ENCODE measurements around the gene KIF21B. TPM values are rescaled to one million over a fixed set of nuclear protein-coding genes. Genes with fewer than 3 reads are reported as not detected.

Gene KIF21B
- total and polyA plus RNA-seq, 9 of the 15 experiments (the other 6 are each of a cell fraction or from before 2014, with no cell fraction given): 0.46 to 13.4 (median 5.9) TPM

DNA sequence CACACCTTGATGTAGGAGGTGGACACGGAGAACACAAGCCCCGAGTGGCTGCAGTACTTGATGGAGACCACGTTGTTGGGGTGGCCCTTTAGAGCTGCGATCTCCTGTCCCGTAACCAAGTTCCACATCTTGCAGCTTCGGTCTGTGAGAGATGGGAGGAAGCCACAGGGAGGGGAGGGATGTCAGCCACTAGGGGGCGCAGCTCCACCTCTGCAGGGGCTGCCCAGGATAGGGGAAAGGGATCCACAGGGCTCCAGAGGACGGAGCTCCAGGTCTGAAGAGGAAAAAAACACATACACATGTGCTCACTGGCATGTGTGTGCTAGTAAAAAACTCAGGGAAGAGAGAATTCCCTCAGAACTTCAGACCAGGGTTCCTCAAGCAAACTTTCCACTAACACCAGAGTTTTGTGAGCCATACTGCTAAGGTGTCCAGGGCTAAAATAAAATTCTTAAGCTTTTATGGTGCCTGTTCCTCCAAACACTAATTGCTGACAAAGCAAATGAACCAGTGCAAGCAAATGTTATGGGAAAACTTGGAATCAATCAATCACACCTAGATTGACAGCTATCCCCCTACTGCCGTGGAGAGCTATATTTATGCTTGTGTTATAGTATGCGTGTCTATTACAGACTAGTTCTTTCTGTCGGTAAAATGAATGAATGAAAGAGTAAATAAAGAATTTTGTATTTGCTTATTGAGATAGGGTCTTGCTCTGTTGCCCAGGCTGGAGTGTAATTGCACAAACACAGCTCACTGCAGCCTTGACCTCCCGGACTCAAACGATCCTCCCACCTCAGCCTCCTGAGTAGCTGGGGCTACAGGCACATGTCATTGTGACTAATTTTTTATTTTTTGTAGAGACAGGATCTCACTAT lies 43.7 kb downstream of the KIF21B start (continued):
- TF ChIP-seq HOXB6 (CRISPR knock-in tag; IDR thresholded peaks at IDR 0.05; ENCODE audit: borderline replicate concordance) (no peak), CBX1 (IDR thresholded peaks at IDR 0.05; ENCODE audit: low read depth) (peak; percentile 73; the same call in 1 of the 2 replicates), CC2D1A (IDR thresholded peaks at IDR 0.05) (peak; percentile 49; the same call in 1 of the 2 replicates), BHLHE40 (IDR thresholded peaks at IDR 0.05; ENCODE audit: low read length) (peak; percentile 49), CBX3 (IDR thresholded peaks at IDR 0.05; ENCODE audit: borderline replicate concordance in 1 of 2, low read length in 2 of 2) (peak in 1 of 2 experiments; percentile 98; a peak in 2 of 3 replicates), MAFG (tag; conservative IDR thresholded peaks at IDR 0.05) (peak; percentile 77), ZNF668 (CRISPR knock-in tag; IDR thresholded peaks at IDR 0.05) (no peak), CBX5 (IDR thresholded peaks at IDR 0.05; ENCODE audit: borderline replicate concordance, low read depth) (peak; percentile 90), MAFK (IDR thresholded peaks at IDR 0.05; ENCODE audit: low read length) (peak; percentile 77), MYC (IDR thresholded peaks at IDR 0.05; ENCODE audit: low read depth, low read length) (peak; percentile 54; the same call in 1 of the 2 replicates), MYC (CRISPR knock-in tag; IDR thresholded peaks at IDR 0.05; ENCODE audit: borderline replicate concordance, low read depth) (no peak), TEAD2 (tag; IDR thresholded peaks at IDR 0.05) (peak; percentile 28; the same call in 1 of the 2 replicates), MAZ (CRISPR knock-in tag; conservative IDR thresholded peaks at IDR 0.05 in 1 of 2, IDR thresholded peaks at IDR 0.05 in 1 of 2) (0 out of 4 replicates have a peak, but pooled peaks of 1 of the 2 experiments have one; percentile 19), POLR3A (IDR thresholded peaks at IDR 0.05; ENCODE audit: borderline replicate concordance, extremely low read depth, insufficient read depth, insufficient read length) (no peak)
- TF ChIP-seq, protein P1, sequence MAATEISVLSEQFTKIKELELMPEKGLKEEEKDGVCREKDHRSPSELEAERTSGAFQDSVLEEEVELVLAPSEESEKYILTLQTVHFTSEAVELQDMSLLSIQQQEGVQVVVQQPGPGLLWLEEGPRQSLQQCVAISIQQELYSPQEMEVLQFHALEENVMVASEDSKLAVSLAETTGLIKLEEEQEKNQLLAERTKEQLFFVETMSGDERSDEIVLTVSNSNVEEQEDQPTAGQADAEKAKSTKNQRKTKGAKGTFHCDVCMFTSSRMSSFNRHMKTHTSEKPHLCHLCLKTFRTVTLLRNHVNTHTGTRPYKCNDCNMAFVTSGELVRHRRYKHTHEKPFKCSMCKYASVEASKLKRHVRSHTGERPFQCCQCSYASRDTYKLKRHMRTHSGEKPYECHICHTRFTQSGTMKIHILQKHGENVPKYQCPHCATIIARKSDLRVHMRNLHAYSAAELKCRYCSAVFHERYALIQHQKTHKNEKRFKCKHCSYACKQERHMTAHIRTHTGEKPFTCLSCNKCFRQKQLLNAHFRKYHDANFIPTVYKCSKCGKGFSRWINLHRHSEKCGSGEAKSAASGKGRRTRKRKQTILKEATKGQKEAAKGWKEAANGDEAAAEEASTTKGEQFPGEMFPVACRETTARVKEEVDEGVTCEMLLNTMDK (IDR thresholded peaks at IDR 0.05; ENCODE audit: borderline replicate concordance, insufficient read depth, low read depth, low read length, poor library complexity, severe bottlenecking): peak; percentile 79
- TF ChIP-seq, protein P2, sequence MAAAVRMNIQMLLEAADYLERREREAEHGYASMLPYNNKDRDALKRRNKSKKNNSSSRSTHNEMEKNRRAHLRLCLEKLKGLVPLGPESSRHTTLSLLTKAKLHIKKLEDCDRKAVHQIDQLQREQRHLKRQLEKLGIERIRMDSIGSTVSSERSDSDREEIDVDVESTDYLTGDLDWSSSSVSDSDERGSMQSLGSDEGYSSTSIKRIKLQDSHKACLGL (CRISPR knock-in tag; IDR thresholded peaks at IDR 0.05; ENCODE audit: borderline replicate concordance, poor library complexity, severe bottlenecking): no peak
- TF ChIP-seq, protein P3, sequence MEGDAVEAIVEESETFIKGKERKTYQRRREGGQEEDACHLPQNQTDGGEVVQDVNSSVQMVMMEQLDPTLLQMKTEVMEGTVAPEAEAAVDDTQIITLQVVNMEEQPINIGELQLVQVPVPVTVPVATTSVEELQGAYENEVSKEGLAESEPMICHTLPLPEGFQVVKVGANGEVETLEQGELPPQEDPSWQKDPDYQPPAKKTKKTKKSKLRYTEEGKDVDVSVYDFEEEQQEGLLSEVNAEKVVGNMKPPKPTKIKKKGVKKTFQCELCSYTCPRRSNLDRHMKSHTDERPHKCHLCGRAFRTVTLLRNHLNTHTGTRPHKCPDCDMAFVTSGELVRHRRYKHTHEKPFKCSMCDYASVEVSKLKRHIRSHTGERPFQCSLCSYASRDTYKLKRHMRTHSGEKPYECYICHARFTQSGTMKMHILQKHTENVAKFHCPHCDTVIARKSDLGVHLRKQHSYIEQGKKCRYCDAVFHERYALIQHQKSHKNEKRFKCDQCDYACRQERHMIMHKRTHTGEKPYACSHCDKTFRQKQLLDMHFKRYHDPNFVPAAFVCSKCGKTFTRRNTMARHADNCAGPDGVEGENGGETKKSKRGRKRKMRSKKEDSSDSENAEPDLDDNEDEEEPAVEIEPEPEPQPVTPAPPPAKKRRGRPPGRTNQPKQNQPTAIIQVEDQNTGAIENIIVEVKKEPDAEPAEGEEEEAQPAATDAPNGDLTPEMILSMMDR (IDR thresholded peaks at IDR 0.05 in 2 of 3, conservative IDR thresholded peaks at IDR 0.05 in 1 of 3; ENCODE audit: insufficient read depth in 2 of 3, low read depth in 1 of 3, low read length in 3 of 3): peak; percentile 90 to 97 (median 93)
